Lower lobe of right lung (tissue), 2 donors: ENCODE data around the gene PDSS2. TPM values are rescaled to one million over a fixed set of nuclear protein-coding genes. Genes with fewer than 3 reads are reported as not detected.
"Not testable (repeated sequence)": the region's sequence is repeated elsewhere in the genome, so short reads cannot be mapped to it uniquely, and the experiment has no call there.

Source experiments
- ATAC-seq, 2 donors: fragments of 200-7000 bp; cut with Tn5 transposase; one replicate each; pipeline ENCODE4 v1.9.1; 2020 to 2022; ENCODE audit warnings: mild to moderate bottlenecking in 2 of 2, moderate library complexity in 2 of 2
- DNase-seq: peaks from one replicate; pipeline ENCODE4 v3.0.0-alpha.2; 2020
- H3K27ac ChIP-seq: fragments of 200-600 bp; one replicate; pipeline ENCODE4 v1.8.0; 2022
- H3K27me3 ChIP-seq: fragments of 200-600 bp; one replicate; pipeline ENCODE4 v1.8.0; 2022; ENCODE audit warnings: low read depth
- H3K36me3 ChIP-seq: fragments of 200-600 bp; one replicate; pipeline ENCODE4 v1.8.0; 2022; ENCODE audit warnings: mild to moderate bottlenecking
- H3K4me1 ChIP-seq: fragments of 200-600 bp; one replicate; pipeline ENCODE4 v1.8.0; 2022
- H3K4me3 ChIP-seq: fragments of 200-600 bp; one replicate; pipeline ENCODE4 v1.8.0; 2022; ENCODE audit warnings: mild to moderate bottlenecking
- H3K9me3 ChIP-seq: fragments of 200-600 bp; one replicate; pipeline ENCODE4 v1.8.0; 2022
- intact Hi-C: fragments of 100-400 bp; cut with DNase I; formaldehyde crosslinking; loops from one replicate; pipeline ENCODE4 v1.11.0; 2022
- total RNA-seq: library from RNA; stranded (reverse); fragmentation: NEBNext Ultra II Directional; extraction: Animal tissue kit (Norgen Biotek cat#: 25700); gene quantifications from one replicate; pipeline ENCODE4 v1.2.1, GENCODE V29; 2021
- TF ChIP-seq, protein P1 (sequence below): fragments of 200-600 bp; IDR thresholded peaks from one replicate; pipeline ENCODE4 v1.8.0; 2022; ENCODE audit warnings: antibody characterized with exemption, mild to moderate bottlenecking
- donor health status: DM: no; HTN: yes; CAD: no; lungs with severe emphysema.

Gene PDSS2
- total RNA-seq, 1 donor from 2014 or later: 14.9 TPM

DNA sequence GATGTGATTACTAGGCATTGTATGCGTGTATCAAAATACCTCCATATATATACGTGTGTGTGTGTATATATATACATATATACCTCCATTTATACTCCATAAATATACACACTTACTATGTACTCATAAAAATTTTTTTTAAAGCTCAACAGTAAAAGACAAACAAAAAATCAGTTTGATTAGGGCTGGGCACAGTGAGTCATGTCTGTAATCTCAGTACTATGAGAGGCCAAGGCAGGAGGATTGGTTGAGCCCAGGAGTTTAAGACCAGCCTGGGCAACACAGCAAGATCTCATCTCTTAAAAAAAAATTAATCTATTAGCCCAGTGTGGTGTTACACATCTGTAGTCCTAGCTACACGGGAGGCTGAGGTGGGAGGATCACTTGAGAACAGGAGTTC lies 24.6 kb downstream of the PDSS2 start:
- intact Hi-C loops: no loop called here
- Histone ChIP-seq H3K36me3 (no peaks in the 10 kb centered on the region), H3K4me3 (no peak overlapping the region), H3K27me3 (no peaks in the 10 kb centered on the region), H3K27ac (no peak overlapping the region), H3K9me3 (no peaks in the 10 kb centered on the region), H3K4me1 (no peaks in the 10 kb centered on the region)
- ATAC-seq (no peak), DNase-seq (no peak)
- TF ChIP-seq, protein P1, sequence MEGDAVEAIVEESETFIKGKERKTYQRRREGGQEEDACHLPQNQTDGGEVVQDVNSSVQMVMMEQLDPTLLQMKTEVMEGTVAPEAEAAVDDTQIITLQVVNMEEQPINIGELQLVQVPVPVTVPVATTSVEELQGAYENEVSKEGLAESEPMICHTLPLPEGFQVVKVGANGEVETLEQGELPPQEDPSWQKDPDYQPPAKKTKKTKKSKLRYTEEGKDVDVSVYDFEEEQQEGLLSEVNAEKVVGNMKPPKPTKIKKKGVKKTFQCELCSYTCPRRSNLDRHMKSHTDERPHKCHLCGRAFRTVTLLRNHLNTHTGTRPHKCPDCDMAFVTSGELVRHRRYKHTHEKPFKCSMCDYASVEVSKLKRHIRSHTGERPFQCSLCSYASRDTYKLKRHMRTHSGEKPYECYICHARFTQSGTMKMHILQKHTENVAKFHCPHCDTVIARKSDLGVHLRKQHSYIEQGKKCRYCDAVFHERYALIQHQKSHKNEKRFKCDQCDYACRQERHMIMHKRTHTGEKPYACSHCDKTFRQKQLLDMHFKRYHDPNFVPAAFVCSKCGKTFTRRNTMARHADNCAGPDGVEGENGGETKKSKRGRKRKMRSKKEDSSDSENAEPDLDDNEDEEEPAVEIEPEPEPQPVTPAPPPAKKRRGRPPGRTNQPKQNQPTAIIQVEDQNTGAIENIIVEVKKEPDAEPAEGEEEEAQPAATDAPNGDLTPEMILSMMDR: no peak

DNA sequence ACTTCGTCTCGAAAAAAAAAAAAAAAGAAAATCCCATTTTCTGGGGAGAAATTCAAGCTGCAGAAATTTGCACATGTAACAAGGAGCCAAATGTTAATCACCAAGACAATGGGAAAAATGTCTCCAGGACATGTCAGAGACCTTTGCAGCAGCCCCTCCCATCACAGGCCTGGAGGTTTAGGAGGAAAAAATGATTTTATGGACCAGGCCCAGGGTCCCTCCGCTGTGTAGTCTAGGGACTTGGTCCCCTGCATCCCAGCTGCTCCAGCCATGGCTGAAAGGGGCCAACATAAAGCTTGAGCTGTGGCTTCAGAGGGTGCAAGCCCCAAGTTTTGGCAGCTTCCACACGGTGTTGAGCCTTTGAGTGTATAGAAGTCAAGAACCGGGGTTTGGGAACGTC lies 33.4 kb downstream of the PDSS2 start:
- ATAC-seq, DNase-seq, intact Hi-C loops: not testable (repeated sequence)

DNA sequence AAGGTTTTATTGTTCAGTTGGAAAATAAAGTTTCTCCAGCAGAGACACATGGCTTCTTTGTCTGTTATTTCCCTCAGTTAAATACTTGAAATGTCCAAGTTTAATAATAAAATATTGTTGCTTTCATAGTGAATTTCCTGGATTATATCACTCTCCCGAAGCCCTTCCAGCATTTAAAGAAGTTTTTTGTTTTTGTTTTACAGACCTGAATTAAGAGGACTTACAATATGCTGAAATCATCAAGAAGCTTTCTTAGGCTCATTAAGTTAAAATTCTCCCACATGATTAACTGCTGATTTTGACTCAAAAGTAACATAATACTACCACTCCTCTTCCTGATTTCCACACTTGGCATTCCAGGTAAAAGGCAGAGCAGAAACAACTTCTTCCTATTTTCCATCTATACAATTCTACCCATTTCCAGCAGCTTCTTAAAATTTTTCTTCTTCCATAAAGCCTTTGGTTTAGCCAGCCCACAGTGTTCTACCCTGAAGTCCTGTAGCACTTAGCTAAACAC lies 35.8 kb downstream of the PDSS2 start:
- no peak for ATAC-seq
- no peaks in the 10 kb centered on the region for H3K36me3 ChIP-seq
- no peak overlapping the region for H3K27ac ChIP-seq
- TF ChIP-seq, protein P1: no peak
- H3K4me1 ChIP-seq: no peaks in the 10 kb centered on the region
- no peak for DNase-seq
- no peaks in the 10 kb centered on the region for H3K27me3 ChIP-seq
- peaks cover 6% of the 10 kb centered on the region for H3K9me3 ChIP-seq
- intact Hi-C loops: no loop called here
- H3K4me3 ChIP-seq: no peak overlapping the region

More for the DNA sequence above, 33.4 kb downstream of the PDSS2 start:
- H3K27ac ChIP-seq, H3K4me1 ChIP-seq, H3K4me3 ChIP-seq, H3K27me3 ChIP-seq, H3K9me3 ChIP-seq, H3K36me3 ChIP-seq: not testable (repeated sequence)

DNA sequence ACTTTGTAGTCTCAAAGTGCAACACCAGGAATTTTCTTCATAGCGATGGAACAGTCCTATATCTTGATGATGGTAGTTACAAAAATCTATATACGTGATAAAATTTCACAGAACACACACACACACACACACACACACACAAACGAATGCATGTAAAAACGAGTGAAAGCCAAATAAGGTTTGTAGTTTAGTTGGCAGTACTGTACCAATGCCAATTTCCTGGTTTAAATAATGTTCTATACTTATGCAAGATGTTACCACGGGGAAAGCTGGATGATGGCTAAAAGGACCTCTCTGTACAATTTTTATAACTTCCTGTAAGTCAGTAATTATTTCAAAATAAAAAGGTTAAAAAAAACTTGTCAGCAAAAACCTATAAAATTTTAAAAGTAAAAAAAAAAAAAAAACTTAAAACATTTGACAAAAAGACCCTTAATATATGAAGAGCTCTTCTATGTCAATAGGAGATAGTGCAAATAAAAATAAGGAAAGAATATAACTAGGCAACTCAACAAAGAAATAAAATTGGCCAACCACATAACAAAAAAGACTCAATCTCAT lies 37.6 kb downstream of the PDSS2 start:
- no peaks in the 10 kb centered on the region for H3K4me1 ChIP-seq
- TF ChIP-seq, protein P1: no peak
- no peaks in the 10 kb centered on the region for H3K36me3 ChIP-seq
- H3K27ac ChIP-seq: no peak overlapping the region
- H3K27me3 ChIP-seq: no peaks in the 10 kb centered on the region
- no peak for ATAC-seq
- DNase-seq: no peak
- intact Hi-C loops: no loop called here
- H3K4me3 ChIP-seq: no peak overlapping the region
- H3K9me3 ChIP-seq: peaks cover 6% of the 10 kb centered on the region

DNA sequence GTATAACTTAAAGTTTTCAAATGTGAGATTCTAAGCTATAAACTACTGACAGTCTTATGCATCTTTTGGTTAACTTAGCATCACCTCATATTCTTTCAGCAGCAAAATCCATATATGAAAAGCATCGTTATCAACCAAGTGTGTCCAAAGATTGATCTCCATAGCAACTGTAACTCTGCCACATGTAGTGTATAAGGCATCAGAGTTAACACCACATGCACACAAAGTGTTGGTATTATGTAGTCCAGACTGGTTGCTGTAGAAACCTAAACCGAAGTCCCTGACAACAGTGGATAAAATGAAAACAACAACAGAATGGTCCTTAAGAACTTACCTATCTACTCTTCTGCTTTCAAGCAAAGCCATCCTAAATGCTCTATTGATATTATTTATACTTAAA lies 39.6 kb downstream of the PDSS2 start:
- H3K27ac ChIP-seq: no peak overlapping the region
- DNase-seq (no peak), ATAC-seq (no peak)
- TF ChIP-seq, protein P1: no peak
- H3K9me3 ChIP-seq: no peaks in the 10 kb centered on the region
- H3K4me3 ChIP-seq: no peak overlapping the region
- H3K36me3 ChIP-seq: no peaks in the 10 kb centered on the region
- no peaks in the 10 kb centered on the region for H3K27me3 ChIP-seq
- peaks cover under 1% of the 10 kb centered on the region for H3K4me1 ChIP-seq
- intact Hi-C loops: no loop called here

DNA sequence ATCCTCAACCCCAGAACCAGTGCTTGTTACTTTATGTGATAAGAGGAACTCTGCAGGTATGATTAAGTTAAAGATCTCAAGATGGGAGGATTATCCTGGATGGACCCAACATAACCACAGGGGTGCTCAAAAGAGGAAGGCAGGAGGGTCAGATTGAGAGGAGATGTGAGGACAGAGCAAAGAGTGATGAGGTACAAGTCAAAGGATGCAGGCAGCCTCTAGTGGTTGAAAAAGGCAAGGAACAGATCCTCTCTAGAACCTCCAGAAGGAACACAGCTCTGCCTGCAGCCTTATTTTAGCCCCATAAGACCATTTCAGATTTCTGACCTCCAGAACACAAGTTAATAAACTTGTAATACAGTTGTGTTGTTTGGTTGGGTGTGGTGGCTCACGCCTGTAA lies 41.2 kb downstream of the PDSS2 start:
- Histone ChIP-seq H3K36me3 (no peaks in the 10 kb centered on the region), H3K27ac (no peak overlapping the region), H3K4me3 (no peak overlapping the region), H3K4me1 (peaks cover 10% of the 10 kb centered on the region), H3K9me3 (no peaks in the 10 kb centered on the region), H3K27me3 (no peaks in the 10 kb centered on the region)
- intact Hi-C loops: no loop called here
- ATAC-seq: no peak
- no peak for DNase-seq
- TF ChIP-seq, protein P1: no peak
